DND-41 (cell line): ENCODE measurements around the gene PYCR2.

Source experiments
- ATAC-seq: fragments of 200-7000 bp; cut with Tn5 transposase; 3 replicates; pipeline ENCODE4 v1.9.1; 2021; ENCODE audit warnings: low read depth; ENCODE audit not compliant: insufficient read depth
- DNase-seq: peaks from one replicate; pipeline ENCODE4 v3.0.0-alpha.2; 2020
- H2AFZ ChIP-seq: 2 replicates; pipeline ENCODE4 v1.6.0; 2012; ENCODE audit warnings: low read depth, low read length
- H3K27ac ChIP-seq: 2 replicates; pipeline ENCODE4 v1.5.1; 2012; ENCODE audit warnings: low read length, inconsistent platforms
- H3K27me3 ChIP-seq: fragments of 200-600 bp; sonication (generic); 2 replicates; pipeline ENCODE4 v1.6.0; 2012; ENCODE audit warnings: low read length, mild to moderate bottlenecking, inconsistent platforms; ENCODE audit not compliant: insufficient read depth, poor library complexity
- H3K36me3 ChIP-seq: 2 replicates; pipeline ENCODE4 v1.5.1; 2012; ENCODE audit warnings: low read length, inconsistent platforms; ENCODE audit not compliant: insufficient read depth
- H3K4me1 ChIP-seq: 2 replicates; pipeline ENCODE4 v1.5.1; 2012; ENCODE audit warnings: mild to moderate bottlenecking, low read length; ENCODE audit not compliant: insufficient read depth
- H3K4me2 ChIP-seq: 2 replicates; pipeline ENCODE4 v1.6.0; 2012; ENCODE audit warnings: mild to moderate bottlenecking, moderate library complexity, low read length, inconsistent platforms; ENCODE audit not compliant: insufficient read depth
- H3K4me3 ChIP-seq, 2 experiments: fragments of 200-600 bp in 1 of 2; shearing (Covaris generic) in 1 of 2; 2 replicates each; pipeline ENCODE4 v1.5.1; 2012 to 2016; ENCODE audit warnings: inconsistent platforms in 2 of 2, low read length in 2 of 2, mild to moderate bottlenecking in 2 of 2, low read depth in 1 of 2, moderate library complexity in 1 of 2
- H3K79me2 ChIP-seq: 2 replicates; pipeline ENCODE4 v1.6.0; 2012; ENCODE audit warnings: low read length, inconsistent platforms; ENCODE audit not compliant: insufficient read depth
- H3K9ac ChIP-seq: 2 replicates; pipeline ENCODE4 v1.6.0; 2012; ENCODE audit warnings: low read depth, mild to moderate bottlenecking, inconsistent platforms, low read length, moderate library complexity
- H3K9me3 ChIP-seq: 2 replicates; pipeline ENCODE4 v1.5.1; 2012; ENCODE audit warnings: low read length, moderate library complexity, mild to moderate bottlenecking, inconsistent platforms; ENCODE audit not compliant: insufficient read depth, severe bottlenecking
- H4K20me1 ChIP-seq: 2 replicates; pipeline ENCODE4 v1.6.0; 2012; ENCODE audit warnings: low read length; ENCODE audit not compliant: insufficient read depth
- EZH2 ChIP-seq: IDR thresholded peaks from 3 replicates; pipeline ENCODE4 v1.6.1; 2012; ENCODE audit warnings: borderline replicate concordance, low read depth, mild to moderate bottlenecking, moderate library complexity, low read length, inconsistent platforms; ENCODE audit not compliant: severe bottlenecking
- TF ChIP-seq, protein P1 (sequence below): IDR thresholded peaks from 2 replicates; pipeline ENCODE4 v1.5.1; 2012; ENCODE audit warnings: borderline replicate concordance, low read length, moderate library complexity, mild to moderate bottlenecking; ENCODE audit not compliant: poor library complexity, severe bottlenecking; ENCODE audit errors: extremely low read depth

The PYCR2 gene

DNA sequence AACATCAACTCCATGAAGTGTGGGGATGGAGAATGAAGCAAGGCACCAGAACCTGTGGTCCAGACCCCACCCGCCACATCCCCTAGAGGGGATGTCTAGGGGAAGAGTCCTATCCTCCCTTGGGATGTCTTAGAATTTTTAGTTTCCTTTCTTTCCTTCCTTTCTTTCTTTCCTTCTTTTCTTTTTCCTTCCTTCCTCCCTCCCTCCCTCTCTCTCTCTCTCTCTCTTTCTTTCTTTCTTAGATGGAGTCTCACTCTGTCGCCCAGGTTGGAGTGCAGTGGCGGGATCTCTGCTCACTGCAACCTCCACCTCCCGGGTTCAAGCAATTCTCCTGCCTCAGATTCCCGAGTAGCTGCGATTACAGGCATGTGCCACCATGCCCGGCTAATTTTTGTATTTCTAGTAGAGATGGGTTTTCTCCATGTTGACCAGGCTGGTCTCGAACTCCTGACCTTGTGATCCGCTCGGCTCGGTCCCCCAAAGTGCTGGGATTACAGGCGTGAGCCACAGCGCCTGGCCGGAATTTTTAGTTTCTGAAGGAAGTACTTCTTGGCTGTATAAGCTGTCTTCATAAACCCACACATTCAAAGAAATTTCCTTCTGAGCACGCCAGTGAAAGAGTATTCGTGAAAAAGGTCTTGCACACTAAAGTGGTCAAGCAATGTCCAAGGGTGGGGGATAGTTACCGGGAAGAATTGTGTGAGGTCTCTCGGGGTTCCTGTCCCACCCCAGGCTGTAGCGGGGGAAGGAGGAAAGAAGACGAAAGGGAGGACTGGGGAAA is 37.8 kb upstream of the PYCR2 start:
- no peak for DNase-seq
- TF ChIP-seq, protein P1, sequence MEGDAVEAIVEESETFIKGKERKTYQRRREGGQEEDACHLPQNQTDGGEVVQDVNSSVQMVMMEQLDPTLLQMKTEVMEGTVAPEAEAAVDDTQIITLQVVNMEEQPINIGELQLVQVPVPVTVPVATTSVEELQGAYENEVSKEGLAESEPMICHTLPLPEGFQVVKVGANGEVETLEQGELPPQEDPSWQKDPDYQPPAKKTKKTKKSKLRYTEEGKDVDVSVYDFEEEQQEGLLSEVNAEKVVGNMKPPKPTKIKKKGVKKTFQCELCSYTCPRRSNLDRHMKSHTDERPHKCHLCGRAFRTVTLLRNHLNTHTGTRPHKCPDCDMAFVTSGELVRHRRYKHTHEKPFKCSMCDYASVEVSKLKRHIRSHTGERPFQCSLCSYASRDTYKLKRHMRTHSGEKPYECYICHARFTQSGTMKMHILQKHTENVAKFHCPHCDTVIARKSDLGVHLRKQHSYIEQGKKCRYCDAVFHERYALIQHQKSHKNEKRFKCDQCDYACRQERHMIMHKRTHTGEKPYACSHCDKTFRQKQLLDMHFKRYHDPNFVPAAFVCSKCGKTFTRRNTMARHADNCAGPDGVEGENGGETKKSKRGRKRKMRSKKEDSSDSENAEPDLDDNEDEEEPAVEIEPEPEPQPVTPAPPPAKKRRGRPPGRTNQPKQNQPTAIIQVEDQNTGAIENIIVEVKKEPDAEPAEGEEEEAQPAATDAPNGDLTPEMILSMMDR = no peak
- TF ChIP-seq EZH2 = no peak
- Histone ChIP-seq H3K9me3 (no peaks in the 10 kb centered on the region), H4K20me1 (no peaks in the 10 kb centered on the region), H3K9ac (no peak overlapping the region), H3K36me3 (no peaks in the 10 kb centered on the region), H3K27me3 (no peaks in the 10 kb centered on the region), H3K4me2 (no peak overlapping the region), H3K27ac (no peak overlapping the region), H3K4me1 (no peaks in the 10 kb centered on the region), H3K4me3 (no peak overlapping the region), H3K79me2 (no peaks in the 10 kb centered on the region), H2AFZ (no peak overlapping the region)
- no peak for ATAC-seq

DNA sequence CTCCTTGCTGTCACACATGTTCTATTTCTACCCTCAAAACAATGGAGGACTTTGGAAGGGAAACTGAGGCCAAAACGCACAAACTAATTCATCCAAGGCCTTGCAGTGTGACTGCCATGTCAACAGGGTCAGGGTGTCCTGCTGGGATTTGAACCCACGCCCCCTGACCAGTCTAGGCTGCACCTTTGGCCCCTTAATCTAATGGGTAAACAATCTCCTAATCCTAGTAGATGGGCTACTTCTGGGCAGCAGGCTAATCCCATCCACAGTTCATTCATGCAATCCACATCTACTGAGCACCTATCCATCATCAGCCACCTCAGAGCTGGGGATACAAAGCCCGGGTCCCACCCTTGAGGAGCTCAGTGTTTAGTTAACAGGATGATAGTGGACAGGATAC is 34.0 kb upstream of the PYCR2 start:
- no peak overlapping the region for H3K9ac ChIP-seq
- no peak overlapping the region for H3K27ac ChIP-seq
- no peaks in the 10 kb centered on the region for H3K4me1 ChIP-seq
- TF ChIP-seq EZH2 = no peak
- no peaks in the 10 kb centered on the region for H3K27me3 ChIP-seq
- no peak overlapping the region for H3K4me2 ChIP-seq
- ATAC-seq = no peak
- no peaks in the 10 kb centered on the region for H3K36me3 ChIP-seq
- H3K4me3 ChIP-seq = no peak overlapping the region
- H3K9me3 ChIP-seq = no peaks in the 10 kb centered on the region
- no peak overlapping the region for H2AFZ ChIP-seq
- H4K20me1 ChIP-seq = no peaks in the 10 kb centered on the region
- no peaks in the 10 kb centered on the region for H3K79me2 ChIP-seq
- DNase-seq = no peak

DNA sequence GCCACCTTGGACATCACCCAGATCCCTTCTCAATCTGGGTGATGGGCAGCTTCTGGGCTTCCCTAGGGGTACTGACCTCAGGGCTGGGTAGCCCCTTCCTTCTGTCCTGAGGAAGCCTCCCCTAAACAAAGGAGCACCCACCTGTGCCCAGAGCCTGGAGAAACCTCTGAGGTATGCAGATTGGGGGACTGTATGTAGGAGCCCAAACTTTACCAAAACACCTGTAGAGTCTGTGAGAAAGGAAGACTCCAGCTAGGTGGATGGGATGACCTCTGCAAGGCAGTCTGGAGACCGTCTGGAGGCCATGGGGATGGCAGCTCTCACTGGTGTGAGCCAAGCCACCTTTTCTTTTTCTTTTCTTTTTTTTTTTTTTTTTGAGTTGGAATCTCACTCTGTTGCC is 30.7 kb upstream of the PYCR2 start:
- TF ChIP-seq EZH2 = no peak
- TF ChIP-seq, protein P1 = no peak
- no peak overlapping the region for H3K27ac ChIP-seq
- ATAC-seq (no peak), DNase-seq (no peak)
- no peak overlapping the region for H3K9ac ChIP-seq
- H4K20me1 ChIP-seq = no peaks in the 10 kb centered on the region
- no peaks in the 10 kb centered on the region for H3K79me2 ChIP-seq
- H3K4me3 ChIP-seq = no peak overlapping the region
- H3K9me3 ChIP-seq = no peaks in the 10 kb centered on the region
- no peak overlapping the region for H3K4me2 ChIP-seq
- H3K36me3 ChIP-seq = no peaks in the 10 kb centered on the region
- H3K4me1 ChIP-seq = no peaks in the 10 kb centered on the region
- H2AFZ ChIP-seq = no peak overlapping the region
- H3K27me3 ChIP-seq = no peaks in the 10 kb centered on the region

DNA sequence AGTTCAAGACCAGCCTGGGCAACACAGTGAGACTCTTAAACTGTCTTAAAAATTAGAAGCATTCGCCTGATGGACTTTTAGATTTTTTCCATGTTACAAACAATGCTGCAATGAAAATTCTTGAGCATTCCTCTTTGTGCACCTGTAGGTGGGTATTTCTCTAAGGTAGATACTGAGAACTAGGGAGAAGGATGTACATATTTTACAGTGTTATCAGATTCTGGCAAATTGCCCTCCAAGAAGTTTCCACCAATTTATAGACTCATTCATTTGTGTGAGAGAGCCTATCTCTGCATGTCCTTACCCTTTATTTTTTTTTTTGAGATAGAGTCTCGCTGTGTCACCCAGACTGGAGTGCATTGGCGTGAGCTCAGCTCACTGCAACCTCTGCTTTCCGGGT is 29.3 kb upstream of the PYCR2 start:
- TF ChIP-seq, protein P1 = no peak
- TF ChIP-seq EZH2 = no peak

More for the DNA sequence above, 29.3 kb upstream of the PYCR2 start:
- Histone ChIP-seq H4K20me1 (no peaks in the 10 kb centered on the region), H3K4me2 (no peak overlapping the region), H3K4me1 (no peaks in the 10 kb centered on the region), H2AFZ (no peak overlapping the region), H3K9ac (no peak overlapping the region), H3K9me3 (no peaks in the 10 kb centered on the region), H3K4me3 (no peak overlapping the region), H3K27me3 (no peaks in the 10 kb centered on the region), H3K79me2 (no peaks in the 10 kb centered on the region), H3K36me3 (no peaks in the 10 kb centered on the region), H3K27ac (no peak overlapping the region)
- DNase-seq (no peak), ATAC-seq (no peak)
